Panc1 (cell line): ENCODE results near the gene RABEPK.

Experiments
- CTCF ChIP-seq: fragments of 450-650 bp; IDR thresholded peaks from 2 replicates; pipeline ENCODE4 v1.5.1; 2017; ENCODE audit warnings: mild to moderate bottlenecking
- POLR2AphosphoS5 ChIP-seq: IDR thresholded peaks from 2 replicates; pipeline ENCODE4 v1.6.1; 2012; ENCODE audit warnings: mild to moderate bottlenecking, low read depth, low read length, moderate library complexity
- REST ChIP-seq, 2 experiments: IDR thresholded peaks; 2 replicates each; pipeline ENCODE4 v1.6.1; 2011 to 2012; ENCODE audit warnings: low read depth in 2 of 2, control low read depth in 1 of 2, low read length in 1 of 2, mild to moderate bottlenecking in 1 of 2, moderate library complexity in 1 of 2; ENCODE audit not compliant: insufficient read depth in 1 of 2
- SIN3A ChIP-seq: IDR thresholded peaks from 2 replicates; pipeline ENCODE4 v1.6.1; 2012; ENCODE audit warnings: low read depth, mild to moderate bottlenecking, low read length, moderate library complexity, borderline replicate concordance; ENCODE audit not compliant: insufficient read depth

- TF ChIP-seq POLR2AphosphoS5 (no peak), CTCF (no peak), REST (IDR thresholded peaks at IDR 0.05; ENCODE audit: insufficient read depth in 1 of 2, low read depth in 2 of 2, low read length in 1 of 2) (no peak), SIN3A (no peak)
These were observed 77.1 kb downstream of the RABEPK start for GRCh38 chr9:125277411-125277810.
